Right cardiac atrium (tissue), 5 donors: ENCODE measurements around the gene ASAP3. TPM values are rescaled to one million over a fixed set of nuclear protein-coding genes. Genes with fewer than 3 reads are reported as not detected.

Experiments
- ATAC-seq, 2 donors: fragments of 200-7000 bp; cut with Tn5 transposase; one replicate each; pipeline versions ENCODE4 v1.8.0 to v1.9.1; 2020; ENCODE audit warnings: moderate library complexity in 2 of 2, mild to moderate bottlenecking in 1 of 2
- DNase-seq, 3 donors: peaks; one replicate each; pipeline ENCODE4 v3.0.0-alpha.2; 2020
- H3K27ac ChIP-seq: one replicate; pipeline ENCODE4 v1.5.1; 2013; ENCODE audit warnings: mild to moderate bottlenecking, low read length, control low read depth, moderate library complexity
- H3K27me3 ChIP-seq: one replicate; pipeline ENCODE4 v1.6.1; 2013; ENCODE audit not compliant: control insufficient read depth, insufficient read depth
- H3K4me1 ChIP-seq: one replicate; pipeline ENCODE4 v1.6.1; 2013; ENCODE audit warnings: low read length; ENCODE audit not compliant: control insufficient read depth, insufficient read depth
- H3K4me3 ChIP-seq: one replicate; pipeline ENCODE4 v1.5.1; 2013; ENCODE audit warnings: low read length, control low read depth
- H3K9me3 ChIP-seq: one replicate; pipeline ENCODE4 v1.6.1; 2013; ENCODE audit warnings: low read length; ENCODE audit not compliant: control insufficient read depth
- WGBS: extraction: QIAGEN DNeasy Blood & Tissue Kit; methylation state at CpG from one replicate; pipeline ENCODE4 v1.1.7; 2013; 5-methylcytosine and 5-hydroxymethylcytosine counted together
- intact Hi-C, 4 donors: fragments of 100-400 bp; cut with DNase I; formaldehyde crosslinking; loops; one replicate each; pipeline versions ENCODE4 v1.11.0 to v1.14.0; 2022 to 2023
- polyA plus RNA-seq: library from polyadenylated mRNA; stranded (reverse); fragments of 200-250 nt; gene quantifications from one replicate; pipeline ENCODE4 v1.2.3, GENCODE V29; 2013
- total RNA-seq, 4 donors: library from RNA; stranded (reverse); fragmentation: NEBNext Ultra II Directional; extraction: Animal tissue kit (Norgen Biotek cat#: 25700); gene quantifications; one replicate each; pipeline ENCODE4 v1.2.1, GENCODE V29; 2021
- donor health status: healthy with polysubstance abuse.
- donor health status: DM: no; HTN: yes; CAD: no.
- donor health status: DM: no; HTN: no; CAD: no.
- donor health status: DM: no; HTN: yes; CAD: no; lungs with severe emphysema.
- donor health status: DM: yes; HTN: yes; CAD: no.

The ASAP3 gene
- total and polyA plus RNA-seq, 5 donors, result 31.4 to 45.2 (median 34.2) TPM

DNA sequence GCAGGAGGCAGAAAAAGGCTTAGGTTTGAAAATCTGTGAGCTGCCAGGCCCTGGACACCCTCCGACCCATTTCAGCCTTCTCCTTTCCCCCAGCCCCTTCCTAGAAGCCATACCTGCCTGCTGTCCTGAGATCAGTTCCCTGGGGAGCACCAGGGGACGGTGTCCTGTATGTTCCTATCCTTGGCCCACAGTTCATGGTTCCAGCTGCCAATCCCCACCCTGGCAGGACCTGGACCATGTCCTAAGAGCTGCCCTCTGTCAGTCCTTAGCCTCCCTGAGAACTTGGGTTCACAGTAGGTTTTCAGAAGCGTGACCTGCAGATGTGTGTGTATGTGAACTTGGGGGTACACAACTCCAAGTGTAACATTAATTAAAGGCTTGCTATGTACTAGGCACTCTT is 63.2 kb downstream of the ASAP3 start:
- Histone ChIP-seq H3K4me1 (peaks cover 20% of the 10 kb centered on the region), H3K27ac (no peak overlapping the region), H3K4me3 (no peak overlapping the region), H3K27me3 (no peaks in the 10 kb centered on the region), H3K9me3 (no peaks in the 10 kb centered on the region)
- ATAC-seq (no peak), DNase-seq (no peak)
- WGBS, result 92% methylated on average over 3 of the region's 3 CpGs
- intact Hi-C loops, result no loop called here

DNA sequence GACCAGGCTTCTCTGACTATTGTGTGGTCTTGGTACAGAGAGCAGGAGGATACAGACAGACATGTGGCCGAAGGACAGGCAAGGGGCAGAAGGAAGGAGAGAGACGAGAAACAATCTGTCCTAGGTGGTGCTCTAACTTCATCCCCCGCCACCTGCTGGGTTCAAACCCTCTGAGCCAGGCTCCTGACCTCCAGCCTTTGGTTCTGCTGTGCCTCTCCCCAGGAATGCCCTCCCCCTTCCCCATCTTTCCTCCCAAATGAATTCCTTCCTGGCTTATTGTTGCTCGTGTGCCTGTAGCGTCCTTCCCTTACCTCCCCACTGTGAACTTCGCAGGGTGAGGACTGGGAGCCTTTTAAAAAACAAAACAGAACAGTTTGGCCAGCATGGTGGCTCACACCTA is 64.8 kb downstream of the ASAP3 start:
- Histone ChIP-seq H3K9me3 (no peaks in the 10 kb centered on the region), H3K4me3 (no peak overlapping the region), H3K4me1 (peaks cover 20% of the 10 kb centered on the region), H3K27ac (no peak overlapping the region), H3K27me3 (no peaks in the 10 kb centered on the region)
- intact Hi-C loops, result no loop called here
- DNase-seq, result no peak
- ATAC-seq, result no peak
- 73% methylated on average over 6 of the region's 6 CpGs for WGBS

DNA sequence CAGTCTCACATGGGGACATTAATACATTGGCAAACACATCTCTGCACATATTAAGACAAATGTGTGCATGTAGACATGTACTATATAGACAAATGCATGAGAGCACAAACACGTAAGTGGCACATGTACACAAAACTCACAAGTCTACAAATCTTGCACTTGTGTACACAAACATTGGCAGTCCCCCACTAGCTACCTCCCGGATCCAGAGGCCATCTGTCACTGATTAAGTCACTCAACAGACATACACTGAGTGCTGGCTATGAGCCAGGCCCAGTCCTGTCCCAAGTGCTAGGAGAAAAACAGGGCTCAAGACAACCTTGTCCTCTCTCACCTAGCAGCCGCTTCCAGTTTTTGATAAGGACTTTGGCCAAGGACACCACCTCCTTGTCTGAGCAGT is 66.4 kb downstream of the ASAP3 start:
- peak in 1 of 3 donors; percentile 40 for DNase-seq
- no peaks in the 10 kb centered on the region for H3K27me3 ChIP-seq
- H3K4me3 ChIP-seq, result no peak overlapping the region
- no peak for ATAC-seq
- H3K27ac ChIP-seq, result no peak overlapping the region
- intact Hi-C loops, result no loop called here
- 44% methylated on average over 3 of the region's 3 CpGs for WGBS
- H3K4me1 ChIP-seq, result peaks cover 9% of the 10 kb centered on the region
- H3K9me3 ChIP-seq, result no peaks in the 10 kb centered on the region

DNA sequence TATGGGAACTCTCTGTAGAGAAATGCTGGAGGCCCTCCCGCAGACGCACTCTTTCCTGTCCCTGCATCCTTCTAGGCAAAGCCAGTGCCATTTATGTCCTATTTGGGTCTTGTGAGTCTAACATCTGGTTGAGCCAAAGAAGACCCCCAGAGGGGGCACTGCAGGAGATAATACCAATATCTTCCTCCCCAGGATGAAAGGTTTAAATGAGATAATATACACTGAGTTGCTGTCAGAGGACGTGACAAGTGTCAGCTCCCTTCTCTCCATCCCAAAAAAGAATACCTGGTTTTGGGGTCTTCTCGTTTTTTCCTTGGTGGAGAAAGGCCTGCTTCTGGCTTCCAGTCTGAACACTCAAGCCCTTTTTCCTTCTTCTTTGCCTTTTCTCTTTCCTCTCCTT is 67.0 kb downstream of the ASAP3 start:
- intact Hi-C loops, result no loop called here
- Histone ChIP-seq H3K27me3 (no peaks in the 10 kb centered on the region), H3K9me3 (no peaks in the 10 kb centered on the region), H3K27ac (no peak overlapping the region), H3K4me1 (peaks cover 3% of the 10 kb centered on the region), H3K4me3 (no peak overlapping the region)
- no peak for ATAC-seq
- no peak for DNase-seq
- 84% methylated on average over 4 of the region's 4 CpGs for WGBS

DNA sequence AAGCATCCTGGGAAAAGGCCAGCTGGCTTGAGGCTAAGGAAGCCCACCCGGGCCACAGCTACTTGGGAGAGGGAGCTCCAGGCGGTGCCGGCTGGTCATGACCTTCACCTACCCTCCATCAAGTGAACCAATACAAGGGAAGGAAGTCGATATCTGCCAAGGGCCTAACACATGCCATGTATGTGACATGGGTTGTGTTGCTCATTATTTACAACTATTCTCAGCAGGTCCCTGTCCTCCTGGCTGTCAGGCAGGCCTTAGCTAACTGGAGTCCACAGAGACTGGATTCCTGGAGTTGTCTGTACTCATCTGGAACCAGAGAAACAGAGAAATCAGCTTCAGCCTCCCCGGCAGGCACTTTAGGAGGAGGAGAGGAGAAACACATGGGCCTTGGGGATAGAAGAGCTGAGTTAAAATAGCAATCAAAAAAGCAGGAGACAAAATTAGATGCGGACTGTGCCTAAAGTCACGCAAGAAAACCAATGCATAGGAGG is 75.1 kb downstream of the ASAP3 start:
- Histone ChIP-seq H3K4me1 (no peaks in the 10 kb centered on the region), H3K27ac (no peak overlapping the region), H3K4me3 (no peak overlapping the region), H3K27me3 (no peaks in the 10 kb centered on the region), H3K9me3 (no peaks in the 10 kb centered on the region)
- 62% methylated on average over 7 of the region's 7 CpGs for WGBS
- intact Hi-C loops, result loop anchor here in 2 of 4 donors (10.0 kb wide), 2 partner anchors 64 to 104 kb away; partner anchors contain the start of gene HNRNPR (in 2 of the 2)
- DNase-seq (no peak), ATAC-seq (no peak)

DNA sequence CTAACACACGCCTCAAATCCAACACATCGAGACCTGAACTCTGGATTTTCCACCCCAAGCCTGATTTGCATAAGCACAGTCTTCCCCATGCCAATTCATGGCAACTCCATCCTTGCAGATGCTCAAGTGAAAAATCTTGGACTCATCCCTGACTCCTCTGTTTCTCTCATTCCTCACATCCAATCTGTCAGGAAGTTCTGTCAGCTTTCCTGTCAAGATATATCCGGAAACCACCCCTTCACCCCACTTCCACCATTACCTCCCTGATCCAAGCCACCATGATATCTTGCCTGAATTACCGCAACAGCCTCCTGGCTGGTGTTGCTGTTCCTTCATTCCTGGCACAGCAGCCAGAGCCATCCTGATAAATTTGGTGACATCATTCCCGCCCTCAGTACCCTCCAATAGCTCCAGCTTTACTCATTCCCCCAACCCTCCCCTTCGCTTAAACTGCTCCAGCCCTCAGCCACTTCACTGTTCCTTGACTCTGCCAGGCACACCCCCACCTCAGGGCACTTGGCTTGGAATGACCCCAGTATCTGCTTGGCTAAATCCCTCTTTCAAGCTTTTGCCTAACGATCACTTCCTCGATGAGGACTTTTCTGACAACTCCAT is 76.9 kb downstream of the ASAP3 start:
- peak; percentile 32 to 70 for ATAC-seq
- intact Hi-C loops, result loop anchor here in 2 of 4 donors (10.0 kb wide), 2 partner anchors 62 to 102 kb away; partner anchors contain the start of gene HNRNPR (in 2 of the 2)

DNA sequence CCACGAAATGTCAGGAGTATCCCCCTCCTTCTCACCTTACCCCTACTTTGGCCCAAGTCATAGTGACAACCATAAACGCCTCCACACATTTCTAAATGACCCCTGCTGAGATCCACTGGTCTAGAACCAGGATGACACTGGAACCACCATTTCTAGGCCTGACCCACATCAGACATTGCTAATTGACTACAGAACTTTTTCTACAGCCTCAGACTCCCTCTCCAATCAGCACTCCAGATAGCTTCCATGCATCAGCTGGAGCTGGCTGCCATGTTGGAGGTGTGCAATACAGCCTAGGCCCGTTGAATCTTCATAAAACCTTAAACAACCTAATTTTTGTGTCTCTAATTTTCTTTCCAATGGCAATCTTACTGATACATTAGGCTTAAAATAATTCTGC is 78.0 kb downstream of the ASAP3 start:
- H3K27ac ChIP-seq, result no peak overlapping the region
- no peaks in the 10 kb centered on the region for H3K27me3 ChIP-seq
- ATAC-seq (no peak), DNase-seq (no peak)
- H3K4me3 ChIP-seq, result no peak overlapping the region
- no peaks in the 10 kb centered on the region for H3K4me1 ChIP-seq
- 89% methylated on average over 3 of the region's 3 CpGs for WGBS
- intact Hi-C loops, result loop anchor here in 2 of 4 donors (10.0 kb wide), 2 partner anchors 61 to 101 kb away; partner anchors contain the start of gene HNRNPR (in 2 of the 2)
- H3K9me3 ChIP-seq, result no peaks in the 10 kb centered on the region

More for the DNA sequence above, 76.9 kb downstream of the ASAP3 start:
- Histone ChIP-seq H3K27me3 (no peaks in the 10 kb centered on the region), H3K27ac (no peak overlapping the region), H3K9me3 (no peaks in the 10 kb centered on the region), H3K4me1 (no peaks in the 10 kb centered on the region), H3K4me3 (no peak overlapping the region)
- WGBS, result 65% methylated on average over 8 of the region's 8 CpGs
- DNase-seq, result no peak

DNA sequence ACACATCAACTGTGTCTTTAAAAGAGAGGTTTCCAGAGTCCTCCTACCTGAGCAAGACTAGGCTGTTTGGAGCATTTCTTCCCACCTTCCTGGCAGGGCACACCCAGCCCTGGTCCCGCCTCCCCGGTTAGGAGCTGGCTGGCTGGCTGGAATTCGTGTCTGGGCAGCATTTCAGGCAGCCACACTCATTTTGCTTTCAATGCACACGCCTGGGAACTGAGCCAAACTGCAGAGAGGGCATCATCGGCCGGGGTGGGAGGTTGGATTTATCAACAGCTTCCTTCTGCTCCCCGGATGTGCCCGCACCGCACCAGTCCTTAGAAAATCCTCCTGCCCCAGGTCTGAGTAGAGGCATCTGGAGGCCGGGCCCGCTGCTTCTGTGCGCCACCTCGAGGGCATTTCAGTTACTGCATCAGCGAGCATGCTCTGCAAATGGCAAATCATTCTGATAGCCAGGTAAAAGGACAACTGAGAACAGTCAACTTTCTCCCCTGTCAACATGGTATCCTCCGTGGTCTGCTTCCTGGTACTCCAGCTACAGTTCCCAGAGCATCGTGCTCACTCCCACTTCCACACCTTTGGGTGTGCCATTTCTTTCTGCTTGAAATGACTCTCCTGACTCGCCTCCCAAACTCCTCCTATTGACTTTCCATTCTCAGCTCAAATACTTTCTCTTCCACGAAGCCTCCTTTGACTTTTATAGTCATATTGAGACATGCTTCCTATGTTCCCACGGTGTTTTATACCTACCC is 80.1 kb downstream of the ASAP3 start:
- H3K4me3 ChIP-seq, result no peak overlapping the region
- H3K9me3 ChIP-seq, result no peaks in the 10 kb centered on the region
- 7% methylated on average over 19 of the region's 19 CpGs for WGBS
- DNase-seq (peak; percentile 83 to 94 (median 94)), ATAC-seq (peak; percentile 87 to 91)
- H3K27ac ChIP-seq, result peak overlapping the region; percentile 19
- H3K4me1 ChIP-seq, result no peaks in the 10 kb centered on the region
- H3K27me3 ChIP-seq, result no peaks in the 10 kb centered on the region
- intact Hi-C loops, result loop anchor here in 2 of 4 donors (5.0 to 10.0 kb wide), 3 partner anchors 37 to 99 kb away; partner anchors contain the start of genes HNRNPR (in 2 of the 2) and ZNF436 (in 1 of the 2)

DNA sequence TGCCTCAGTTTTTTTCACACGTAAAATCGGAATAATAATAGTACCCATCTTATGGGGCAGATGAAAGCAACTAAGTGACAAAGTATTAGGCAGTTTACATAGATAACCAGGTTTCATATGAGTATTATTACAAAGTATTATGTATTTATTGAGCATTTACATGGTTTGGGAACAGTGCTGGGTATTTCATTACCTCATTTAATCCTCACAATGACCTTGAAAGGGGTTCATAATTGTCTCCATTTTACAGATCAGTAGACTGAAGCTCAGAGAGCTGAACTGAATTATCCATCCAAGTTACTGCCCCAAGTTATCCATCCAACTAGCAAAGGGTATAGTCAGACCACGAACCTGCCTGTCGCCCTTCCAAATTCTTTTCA is 80.6 kb downstream of the ASAP3 start:
- no peaks in the 10 kb centered on the region for H3K4me1 ChIP-seq
- H3K27ac ChIP-seq, result peak overlapping the region; percentile 19
- H3K27me3 ChIP-seq, result no peaks in the 10 kb centered on the region
- DNase-seq (no peak), ATAC-seq (no peak)
- H3K4me3 ChIP-seq, result no peak overlapping the region
- WGBS, result 71% methylated on average over 4 of the region's 4 CpGs
- H3K9me3 ChIP-seq, result no peaks in the 10 kb centered on the region
- intact Hi-C loops, result loop anchor here in 2 of 4 donors (5.0 to 10.0 kb wide), 3 partner anchors 36 to 99 kb away; partner anchors contain the start of genes HNRNPR (in 2 of the 2) and ZNF436 (in 1 of the 2)

DNA sequence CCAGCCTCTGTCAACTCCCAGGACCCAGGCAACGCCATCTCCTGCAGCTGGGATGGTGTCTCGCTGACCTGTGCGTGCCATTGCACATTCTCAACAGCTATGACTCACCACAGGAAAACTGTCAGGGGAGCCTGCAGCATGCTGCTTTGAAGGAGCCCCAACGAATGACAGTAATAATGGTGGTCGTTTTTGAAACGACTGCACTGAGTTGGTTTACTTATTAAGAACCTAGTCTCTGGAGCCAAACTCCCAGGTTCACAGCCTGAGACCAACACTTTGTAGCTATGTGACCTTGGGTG is 81.0 kb downstream of the ASAP3 start:
- no peak overlapping the region for H3K4me3 ChIP-seq
- no peaks in the 10 kb centered on the region for H3K27me3 ChIP-seq
- H3K9me3 ChIP-seq, result no peaks in the 10 kb centered on the region
- no peak overlapping the region for H3K27ac ChIP-seq
- peak in 1 of 3 donors; percentile 28 for DNase-seq
- 26% methylated on average over 6 of the region's 6 CpGs for WGBS
- peak; percentile 7 to 59 for ATAC-seq
- H3K4me1 ChIP-seq, result no peaks in the 10 kb centered on the region
- intact Hi-C loops, result loop anchor here in 2 of 4 donors (5.0 to 10.0 kb wide), 3 partner anchors 36 to 98 kb away; partner anchors contain the start of genes HNRNPR (in 2 of the 2) and ZNF436 (in 1 of the 2)
